Retina (tissue), 1 donor: ENCODE results near the gene BCAR3.
"Not testable (repeated sequence)": the region's sequence is repeated elsewhere in the genome, so short reads cannot be mapped to it uniquely, and the experiment has no call there.

ENCODE experiments used
- DNase-seq: peaks from one replicate; pipeline ENCODE4 v3.0.0-alpha.2; 2016

The BCAR3 gene

GRCh38 chr1:93687542-93687941 lies 5.9 kb upstream of the BCAR3 start:
- DNase-seq = no peak

- no peak for DNase-seq
Observed at GRCh38 chr1:93686504-93687250, 5.0 kb upstream of the BCAR3 start.

DNA sequence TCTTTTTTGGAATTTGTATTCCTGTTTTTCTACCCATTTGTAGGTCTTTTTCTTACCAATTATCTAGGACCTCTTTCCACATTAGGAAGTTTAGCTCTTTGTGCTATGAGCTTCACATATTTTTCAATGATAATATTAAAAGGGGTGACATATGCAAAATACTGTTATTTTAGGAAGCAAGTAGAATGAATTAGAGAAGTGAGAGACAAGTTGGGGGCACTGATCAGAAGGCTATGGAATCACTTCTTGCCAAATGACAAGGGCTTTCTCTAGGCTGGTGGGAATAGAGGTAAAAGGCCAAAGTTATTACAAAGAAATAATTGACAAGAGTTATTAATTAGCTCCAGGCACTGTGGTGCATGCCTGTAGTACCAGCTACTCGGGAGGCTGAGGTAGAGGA lies 4.3 kb upstream of the BCAR3 start:
- no peak for DNase-seq

DNA sequence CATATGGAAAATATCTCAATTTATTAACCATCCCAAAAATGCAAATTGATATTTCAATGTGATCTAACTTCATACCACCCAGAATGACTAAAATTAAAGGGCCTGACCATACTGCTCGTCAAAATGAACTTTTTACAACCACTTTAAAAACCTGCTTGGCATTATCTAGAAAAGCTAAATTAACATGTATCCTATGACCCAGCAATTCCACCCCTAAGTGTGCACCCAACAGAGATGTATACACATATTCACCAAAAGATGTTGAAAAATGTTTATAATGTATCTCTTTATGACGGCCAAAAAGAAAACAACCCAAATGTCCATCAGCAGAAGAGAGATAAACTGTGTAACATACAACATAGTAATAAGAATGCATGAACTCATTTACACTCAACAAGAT lies 1.6 kb upstream of the BCAR3 start:
- DNase-seq = no peak

DNA sequence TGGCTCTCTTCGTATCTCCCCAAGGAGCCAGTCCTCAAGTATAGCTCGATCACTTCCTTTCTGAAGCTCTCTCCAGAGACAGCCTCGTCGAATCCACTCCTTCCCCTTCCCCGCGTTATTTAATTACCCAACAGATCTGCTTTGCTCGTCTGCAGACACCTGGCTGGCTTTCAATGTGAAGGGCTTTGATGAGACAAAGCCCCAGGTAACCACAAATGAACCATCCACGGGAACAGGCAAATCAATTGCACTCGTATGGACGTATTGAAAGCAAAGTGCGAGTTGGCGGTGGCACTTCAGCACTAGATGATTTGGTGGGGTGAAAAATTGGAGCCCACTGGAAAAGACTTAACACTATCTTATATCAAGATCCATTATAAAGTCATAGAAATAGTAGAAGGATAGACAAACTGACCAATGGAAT lies 364 bp upstream of the BCAR3 start:
- DNase-seq = no peak

DNA sequence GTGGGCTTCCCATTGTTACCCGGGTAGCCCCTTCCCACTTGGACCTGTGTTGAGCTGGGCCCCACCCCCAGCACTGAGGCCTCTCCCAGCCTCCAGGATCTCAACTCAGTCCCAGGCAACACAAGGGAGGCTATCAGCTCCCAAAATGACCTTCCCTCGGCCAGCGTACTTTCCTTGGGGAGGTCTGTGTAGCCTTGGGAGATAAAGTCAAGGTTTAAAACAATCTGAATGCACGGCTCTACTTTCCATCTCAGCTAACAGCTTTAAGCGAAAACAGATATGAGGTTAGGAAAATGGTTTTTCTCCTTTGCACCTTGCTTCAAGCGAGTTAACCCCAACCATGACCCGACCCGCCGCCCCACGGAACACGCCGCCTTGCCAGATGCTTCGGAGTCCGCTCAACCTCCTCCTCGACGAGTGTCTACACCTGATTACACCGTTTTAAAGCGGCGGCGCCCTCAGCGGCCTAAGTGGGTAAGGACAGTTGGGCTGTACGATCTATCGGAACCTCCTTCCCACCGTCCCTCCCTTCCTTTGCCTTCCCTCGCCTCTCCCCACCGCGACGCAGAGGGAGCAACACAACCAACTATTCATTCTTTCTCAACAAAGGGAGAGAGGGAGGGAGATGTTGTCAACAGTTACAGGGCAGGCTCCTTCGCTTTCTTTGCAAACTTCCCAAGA lies 1.1 kb downstream of the BCAR3 start:
- no peak for DNase-seq

GRCh38 chr1:93680076-93680419 lies 1.6 kb downstream of the BCAR3 start:
- DNase-seq = no peak

DNA sequence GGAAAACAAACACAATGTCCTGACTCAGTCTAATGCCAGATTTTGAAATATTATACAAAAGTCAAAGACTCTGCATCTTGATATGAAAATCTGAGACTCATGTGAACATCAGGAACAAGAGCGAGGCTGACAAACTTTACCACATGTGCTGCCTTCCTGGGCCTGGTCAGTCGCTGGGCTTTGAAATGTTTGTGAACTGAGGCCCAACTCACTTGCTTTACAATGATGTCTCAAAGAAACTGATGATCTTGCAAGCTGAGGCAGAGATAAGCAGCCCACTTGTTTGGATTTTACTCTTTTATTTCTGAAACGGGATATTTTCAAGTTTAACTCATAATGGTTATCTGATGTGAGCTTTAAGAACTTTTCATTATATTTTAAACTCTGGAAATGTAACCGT lies 2.1 kb downstream of the BCAR3 start:
- no peak for DNase-seq

GRCh38 chr1:93678946-93679480 lies 2.6 kb downstream of the BCAR3 start:
- no peak for DNase-seq

DNA sequence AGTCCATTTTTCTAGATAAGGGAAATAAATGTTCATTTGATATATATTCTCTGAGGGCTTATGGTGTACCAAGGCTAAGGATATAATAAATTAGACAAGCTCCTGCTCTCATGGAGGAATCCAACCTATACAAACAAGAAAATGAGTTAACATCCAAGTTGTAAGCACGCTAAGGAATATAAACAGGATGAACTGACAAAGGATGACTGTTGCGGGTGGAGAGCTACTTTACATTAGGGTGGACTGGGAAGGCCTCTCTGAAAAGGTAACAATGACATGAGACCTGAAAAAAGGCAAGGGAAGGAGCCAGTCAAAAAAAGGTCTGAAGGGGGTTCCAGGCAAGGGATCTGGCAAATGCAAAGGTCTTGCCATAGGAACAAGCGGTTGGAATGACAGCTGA lies 3.1 kb downstream of the BCAR3 start:
- no peak for DNase-seq

DNA sequence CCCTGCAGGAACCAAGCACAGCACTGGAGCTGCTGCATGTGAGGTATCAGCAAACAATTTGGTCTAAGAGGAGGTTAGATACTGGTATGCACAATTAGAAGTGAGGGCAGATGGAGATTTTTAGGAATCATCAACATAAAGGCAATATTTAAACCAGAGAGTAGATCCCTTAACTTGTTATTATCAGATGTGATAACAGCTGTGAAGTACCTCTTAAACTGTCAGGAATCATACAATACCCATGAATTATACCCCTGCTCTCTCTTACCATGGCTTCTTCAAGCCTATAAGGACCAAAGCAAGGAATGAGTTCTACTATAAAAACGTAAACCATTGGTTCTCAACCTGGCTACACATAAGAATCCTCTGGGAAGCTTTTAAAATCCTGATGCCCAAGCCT lies 3.9 kb downstream of the BCAR3 start:
- DNase-seq = no peak

- DNase-seq = no peak
Observed at GRCh38 chr1:93676427-93676826, 5.2 kb downstream of the BCAR3 start.

GRCh38 chr1:93675931-93676330 lies 5.7 kb downstream of the BCAR3 start:
- no peak for DNase-seq

DNA sequence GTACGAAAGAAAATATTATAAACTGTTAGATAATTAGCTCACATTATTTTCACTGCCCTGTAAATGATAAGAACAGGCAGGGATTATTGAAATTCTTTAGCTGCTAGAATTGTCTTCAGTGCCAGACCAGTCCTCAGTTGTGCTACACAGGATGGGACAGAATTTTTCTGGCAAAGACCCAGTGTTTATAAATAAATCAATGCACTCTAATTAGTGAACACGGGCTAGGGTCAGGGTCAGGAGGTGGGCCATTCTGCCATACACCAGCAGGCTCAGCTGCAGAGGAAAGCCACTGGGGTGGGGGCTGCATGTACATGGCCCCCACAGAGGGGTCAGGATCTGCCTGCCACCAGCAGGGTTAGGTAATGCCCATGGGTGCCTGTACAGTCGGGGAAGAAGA lies 6.4 kb downstream of the BCAR3 start:
- DNase-seq = no peak

DNA sequence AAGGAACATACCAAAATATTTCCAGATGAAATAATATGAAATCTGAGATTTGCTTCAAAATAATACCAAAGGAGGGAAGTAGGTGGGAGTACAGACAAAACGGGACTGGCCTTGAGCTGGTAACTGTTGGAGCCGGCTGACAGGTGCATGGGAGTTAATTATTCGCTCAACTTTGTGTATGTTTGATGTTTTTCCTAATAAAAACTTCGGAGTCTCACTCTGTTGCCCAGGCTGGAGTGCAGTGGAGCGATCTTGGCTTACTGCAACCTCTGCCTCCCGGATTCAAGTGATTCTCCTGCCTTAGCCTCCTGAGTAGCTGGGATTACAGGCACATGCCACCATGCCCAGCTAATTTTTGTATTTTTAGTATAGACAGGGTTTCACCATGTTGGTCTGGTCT lies 7.6 kb downstream of the BCAR3 start:
- DNase-seq = not testable (repeated sequence)

DNA sequence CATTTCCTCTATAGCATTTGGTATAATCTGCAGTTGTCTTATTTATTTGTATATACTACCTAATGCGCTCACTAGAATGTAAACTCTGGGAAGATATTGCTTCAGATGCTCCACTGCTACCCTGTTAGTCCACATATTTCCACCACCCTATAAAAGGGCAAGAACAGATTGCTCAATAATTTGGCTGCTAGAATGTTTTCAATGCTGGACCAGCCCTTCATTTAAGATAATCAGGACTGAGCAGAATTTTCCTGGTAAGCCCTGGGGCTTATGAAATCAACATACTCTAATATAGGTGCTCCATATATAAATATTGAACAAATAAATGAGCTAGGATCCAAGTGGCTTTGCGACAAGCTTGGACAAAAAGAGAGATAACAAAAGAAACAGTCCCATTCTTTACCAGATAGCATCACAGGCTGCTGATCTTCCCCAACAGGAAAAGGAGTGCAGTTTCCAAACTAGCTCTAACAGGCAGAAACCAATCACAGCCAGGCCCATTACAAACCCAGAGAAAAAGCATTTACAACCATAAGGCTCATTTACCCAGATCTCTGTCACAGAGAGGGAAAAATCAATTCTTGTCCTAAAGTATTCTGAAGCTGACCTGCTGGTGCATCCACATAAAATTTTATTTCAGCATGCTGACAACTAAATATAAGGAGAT lies 8.3 kb downstream of the BCAR3 start:
- no peak for DNase-seq

DNA sequence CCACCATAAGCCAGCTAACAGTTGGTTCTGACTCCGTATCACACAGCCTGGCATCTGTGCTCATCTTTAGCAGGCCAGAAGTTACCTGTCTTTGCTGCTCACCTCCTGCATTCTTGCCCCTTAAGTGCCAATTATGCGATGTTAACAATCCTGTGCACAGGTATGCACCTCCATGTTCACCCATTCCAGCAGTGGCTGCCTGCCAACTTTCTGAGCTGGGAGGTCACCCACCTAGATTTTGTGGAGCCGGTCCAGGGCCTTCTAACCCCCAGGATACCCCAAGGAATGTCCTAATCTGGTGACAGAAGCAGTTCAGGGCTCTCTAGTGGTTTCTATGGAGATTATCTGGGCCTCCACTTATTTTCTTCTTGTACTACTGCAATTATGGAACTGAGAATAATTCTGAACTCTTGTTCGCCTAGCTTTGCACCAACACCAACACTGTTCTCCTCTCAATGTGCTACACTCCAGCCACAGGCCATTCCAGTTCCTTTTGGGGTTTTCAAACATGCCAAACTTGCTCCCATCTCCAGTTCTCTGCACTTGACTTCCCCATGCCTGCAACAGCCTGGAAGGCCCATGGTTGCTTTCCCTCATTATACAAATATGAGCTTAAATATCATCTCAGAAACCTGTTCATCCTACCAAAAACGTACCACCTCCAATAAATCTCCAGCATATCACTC lies 9.0 kb downstream of the BCAR3 start:
- DNase-seq = no peak

DNA sequence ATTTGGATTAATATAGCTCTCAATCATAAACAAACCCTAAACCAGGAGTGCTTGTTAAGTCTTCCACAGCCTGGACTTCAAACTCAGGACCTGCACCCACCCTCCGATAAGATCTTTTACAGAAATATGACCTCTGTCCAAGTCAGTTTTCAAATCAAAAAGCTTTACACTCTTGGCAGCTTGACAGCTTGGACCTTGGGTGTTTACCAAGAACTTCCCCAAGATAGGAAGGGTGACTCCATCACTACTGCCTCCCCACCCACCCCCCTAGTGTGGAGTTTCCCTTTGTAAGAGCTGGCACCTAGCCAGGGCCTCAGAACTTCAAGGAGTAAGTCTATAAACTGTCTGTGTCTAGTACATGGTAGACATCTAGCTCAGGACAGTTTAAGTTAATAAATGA lies 9.6 kb downstream of the BCAR3 start:
- DNase-seq = no peak

GRCh38 chr1:93671099-93671621 lies 10.5 kb downstream of the BCAR3 start:
- no peak for DNase-seq

GRCh38 chr1:93670141-93670540 lies 11.5 kb downstream of the BCAR3 start:
- DNase-seq = no peak

DNA sequence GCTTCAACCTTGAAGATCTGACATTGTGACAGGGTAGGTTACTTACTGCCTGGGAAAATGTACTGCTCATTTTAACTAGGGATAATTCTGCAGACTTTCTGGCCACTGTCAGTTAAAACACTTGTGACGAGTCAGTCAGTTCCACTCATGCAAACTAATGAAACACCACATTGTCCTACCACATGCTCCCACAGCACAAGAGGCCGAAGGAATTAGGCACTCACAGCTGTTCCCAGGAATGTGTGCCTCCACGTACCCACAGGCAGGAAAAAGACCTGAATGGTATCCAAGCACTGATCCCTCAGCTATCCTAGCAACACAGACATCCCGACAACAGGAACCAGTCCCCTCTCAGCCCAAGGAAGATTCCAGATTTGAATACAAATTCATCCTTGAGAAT lies 12.3 kb downstream of the BCAR3 start:
- no peak for DNase-seq

DNA sequence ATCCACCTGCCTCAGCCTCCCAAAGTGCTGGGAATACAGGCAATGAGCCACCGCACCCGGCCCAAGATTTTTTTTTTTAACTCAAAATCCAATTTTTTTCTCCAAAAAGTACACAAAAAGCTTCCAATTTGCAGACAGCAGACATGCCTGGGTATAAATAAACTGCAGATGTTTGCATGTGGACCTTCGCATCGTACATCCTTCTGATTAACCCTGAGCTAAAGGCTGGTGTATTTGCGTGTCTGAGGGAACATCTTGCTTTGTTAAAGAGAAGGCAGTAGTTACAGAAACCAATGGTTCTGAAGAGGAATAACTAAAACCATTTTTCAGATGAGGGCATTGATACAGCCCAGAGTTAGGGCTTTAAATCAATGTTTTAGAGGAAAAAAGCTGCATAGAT lies 12.7 kb downstream of the BCAR3 start:
- DNase-seq = no peak

DNA sequence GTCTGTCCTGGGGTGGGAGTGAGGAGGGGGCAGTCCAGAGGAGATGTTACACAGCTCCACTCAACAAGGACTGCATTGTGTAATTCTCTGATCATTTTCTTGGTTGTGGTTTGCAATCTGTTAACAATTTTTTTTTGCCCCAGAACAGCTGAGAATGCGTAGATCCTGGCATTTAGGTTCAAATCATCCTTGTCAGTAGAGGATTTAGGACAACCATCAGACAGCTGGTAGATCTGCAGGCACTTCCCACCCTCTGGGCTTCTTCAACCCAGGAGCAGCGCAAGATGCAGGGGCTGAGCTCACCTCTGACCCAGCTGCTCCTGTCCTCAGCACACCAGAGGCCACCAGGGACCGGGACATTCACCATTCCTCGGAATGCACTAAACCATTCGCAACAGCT lies 13.5 kb downstream of the BCAR3 start:
- no peak for DNase-seq
